Measurements from ENCODE around the gene GPX1. TPM values are rescaled to one million over a fixed set of nuclear protein-coding genes. Genes with fewer than 3 reads are reported as not detected.
"Not testable (repeated sequence)": the region's sequence is repeated elsewhere in the genome, so short reads cannot be mapped to it uniquely, and the experiment has no call there.

Gene GPX1
- 130 TPM in 2 replicates for total RNA-seq
- long read RNA-seq, transcript GPX1-202 (2 exons, 1,151 nt) = major isoform, 15 of 15 reads
- long read RNA-seq, partial matches to known transcripts = 0 of 15 reads
- long read RNA-seq, other reads (novel, unspliced or antisense) = 0 of 15 reads

DNA sequence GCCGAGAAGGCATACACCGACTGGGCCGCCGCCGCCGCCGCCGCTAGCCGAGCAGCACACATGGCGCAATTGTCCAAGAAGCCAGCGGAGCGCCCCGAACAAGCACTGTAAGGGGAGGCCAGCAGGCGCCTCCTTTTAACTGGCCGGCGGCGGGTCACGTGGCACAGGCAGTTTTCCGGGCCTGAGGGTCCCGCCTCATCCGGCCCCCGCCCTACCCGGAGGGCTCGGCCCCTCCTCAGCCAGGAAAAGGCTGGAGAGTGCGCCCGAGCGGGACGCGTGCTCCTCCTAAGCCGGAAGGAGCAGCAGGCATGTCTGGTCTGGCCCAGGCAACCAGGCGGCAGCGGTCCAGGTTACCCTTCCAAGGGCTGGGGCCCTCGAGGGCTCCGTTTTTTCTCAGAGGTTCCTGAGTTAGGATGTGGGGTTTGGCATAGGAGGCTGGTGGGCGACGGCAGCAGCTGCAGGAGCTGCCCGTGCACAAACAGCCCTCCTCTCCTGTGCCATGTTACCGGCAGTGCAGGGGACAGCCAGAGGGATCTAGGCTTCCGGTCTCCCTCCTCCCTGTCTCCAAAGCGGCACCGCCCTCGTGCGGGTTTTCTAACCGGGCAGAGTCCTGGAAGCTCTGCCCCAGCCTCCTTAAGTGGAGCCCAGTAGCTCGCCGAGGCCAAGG lies at the start of gene GPX1:
GPX1 (minus strand) TSS at position 137 of the 667 bp plus-strand sequence; CDS start at position 62, 75 bp downstream.
- peak within 1 kb of the TSS; percentile 94 for H3K27ac Mint-ChIP-seq
- H3K4me3 Mint-ChIP-seq (ENCODE audit: low read depth) = peak within 1 kb of the TSS; percentile 79
- peaks cover 24% of the 10 kb centered on the region for H3K36me3 Mint-ChIP-seq (ENCODE audit: insufficient read depth)
- DNase-seq (ENCODE audit: low spot score, unreplicated experiment) = peak; percentile 85
- H3K27me3 Mint-ChIP-seq = no peaks in the 10 kb centered on the region
- H3K4me1 Mint-ChIP-seq (ENCODE audit: low read depth) = peaks cover 10% of the 10 kb centered on the region
- H3K9me3 Mint-ChIP-seq (ENCODE audit: low read depth) = no peaks in the 10 kb centered on the region
- TF ChIP-seq, protein P1, sequence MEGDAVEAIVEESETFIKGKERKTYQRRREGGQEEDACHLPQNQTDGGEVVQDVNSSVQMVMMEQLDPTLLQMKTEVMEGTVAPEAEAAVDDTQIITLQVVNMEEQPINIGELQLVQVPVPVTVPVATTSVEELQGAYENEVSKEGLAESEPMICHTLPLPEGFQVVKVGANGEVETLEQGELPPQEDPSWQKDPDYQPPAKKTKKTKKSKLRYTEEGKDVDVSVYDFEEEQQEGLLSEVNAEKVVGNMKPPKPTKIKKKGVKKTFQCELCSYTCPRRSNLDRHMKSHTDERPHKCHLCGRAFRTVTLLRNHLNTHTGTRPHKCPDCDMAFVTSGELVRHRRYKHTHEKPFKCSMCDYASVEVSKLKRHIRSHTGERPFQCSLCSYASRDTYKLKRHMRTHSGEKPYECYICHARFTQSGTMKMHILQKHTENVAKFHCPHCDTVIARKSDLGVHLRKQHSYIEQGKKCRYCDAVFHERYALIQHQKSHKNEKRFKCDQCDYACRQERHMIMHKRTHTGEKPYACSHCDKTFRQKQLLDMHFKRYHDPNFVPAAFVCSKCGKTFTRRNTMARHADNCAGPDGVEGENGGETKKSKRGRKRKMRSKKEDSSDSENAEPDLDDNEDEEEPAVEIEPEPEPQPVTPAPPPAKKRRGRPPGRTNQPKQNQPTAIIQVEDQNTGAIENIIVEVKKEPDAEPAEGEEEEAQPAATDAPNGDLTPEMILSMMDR (IDR thresholded peaks at IDR 0.05; ENCODE audit: unreplicated experiment) = no peak

- TF ChIP-seq, protein P1 (IDR thresholded peaks at IDR 0.05; ENCODE audit: unreplicated experiment) = no peak
- Mint-ChIP-seq H3K27me3 (no peaks in the 10 kb centered on the region), H3K27ac (peak overlapping the region; percentile 89), H3K36me3 (ENCODE audit: insufficient read depth) (peaks cover 3% of the 10 kb centered on the region), H3K4me1 (ENCODE audit: low read depth) (peaks cover 27% of the 10 kb centered on the region), H3K9me3 (ENCODE audit: low read depth) (no peaks in the 10 kb centered on the region), H3K4me3 (ENCODE audit: low read depth) (no peak overlapping the region)
- no peak for DNase-seq (ENCODE audit: low spot score, unreplicated experiment)
Observed at GRCh38 chr3:49406571-49407565, 48.7 kb upstream of the GPX1 start.

- H3K27ac Mint-ChIP-seq = peak overlapping the region; percentile 90
- H3K9me3 Mint-ChIP-seq (ENCODE audit: low read depth); H3K4me3 Mint-ChIP-seq (ENCODE audit: low read depth); H3K27me3 Mint-ChIP-seq; H3K36me3 Mint-ChIP-seq (ENCODE audit: insufficient read depth); DNase-seq (ENCODE audit: low spot score, unreplicated experiment): not testable (repeated sequence)
- H3K4me1 Mint-ChIP-seq (ENCODE audit: low read depth) = peaks cover 26% of the 10 kb centered on the region
Observed at GRCh38 chr3:49405570-49405969, 47.4 kb upstream of the GPX1 start.

- TF ChIP-seq, protein P1 (IDR thresholded peaks at IDR 0.05; ENCODE audit: unreplicated experiment) = no peak
- Mint-ChIP-seq H3K27me3 (no peaks in the 10 kb centered on the region), H3K9me3 (ENCODE audit: low read depth) (no peaks in the 10 kb centered on the region), H3K4me1 (ENCODE audit: low read depth) (peaks cover 18% of the 10 kb centered on the region), H3K4me3 (ENCODE audit: low read depth) (no peak overlapping the region), H3K27ac (no peak overlapping the region), H3K36me3 (ENCODE audit: insufficient read depth) (peaks cover 7% of the 10 kb centered on the region)
- no peak for DNase-seq (ENCODE audit: low spot score, unreplicated experiment)
Observed at GRCh38 chr3:49403891-49404290, 45.7 kb upstream of the GPX1 start.

- TF ChIP-seq, protein P1 (IDR thresholded peaks at IDR 0.05; ENCODE audit: unreplicated experiment) = no peak
- Mint-ChIP-seq H3K27ac (no peak overlapping the region), H3K27me3 (no peaks in the 10 kb centered on the region), H3K36me3 (ENCODE audit: insufficient read depth) (peaks cover 8% of the 10 kb centered on the region), H3K9me3 (ENCODE audit: low read depth) (no peaks in the 10 kb centered on the region), H3K4me3 (ENCODE audit: low read depth) (no peak overlapping the region), H3K4me1 (ENCODE audit: low read depth) (peaks cover 16% of the 10 kb centered on the region)
- no peak for DNase-seq (ENCODE audit: low spot score, unreplicated experiment)
Observed at GRCh38 chr3:49401766-49402165, 43.6 kb upstream of the GPX1 start.

Data from progenitor cell of endocrine pancreas (in vitro differentiated cells).